Lung (tissue), 12 donors: ENCODE data around the gene GNAS. TPM values are rescaled to one million over a fixed set of nuclear protein-coding genes. Genes with fewer than 3 reads are reported as not detected.

Experiments used
- ATAC-seq: fragments of 200-7000 bp; cut with Tn5 transposase; one replicate; pipeline ENCODE4 v1.9.1; 2020; ENCODE audit warnings: moderate number of reproducible peaks; ENCODE audit not compliant: insufficient read depth, low FRiP score
- DNase-seq, 3 donors: peaks; one replicate each; pipeline ENCODE4 v3.0.0-alpha.2; 2013 to 2017
- H3K27ac ChIP-seq, 2 donors: one replicate each; pipeline ENCODE4 v1.5.1; 2013; ENCODE audit warnings: mild to moderate bottlenecking in 2 of 2, moderate library complexity in 2 of 2, control low read depth in 1 of 2, inconsistent platforms in 1 of 2, low read depth in 1 of 2, low read length in 1 of 2
- H3K27me3 ChIP-seq, 3 donors: one replicate each; pipeline ENCODE4 v1.5.1; 2013; ENCODE audit warnings: low read length in 2 of 3; ENCODE audit not compliant: control insufficient read depth in 3 of 3, insufficient read depth in 3 of 3
- H3K36me3 ChIP-seq, 4 donors: one replicate each; pipeline ENCODE4 v1.5.1; 2013; ENCODE audit warnings: low read length in 4 of 4, mild to moderate bottlenecking in 1 of 4, moderate library complexity in 1 of 4; ENCODE audit not compliant: control insufficient read depth in 4 of 4, insufficient read depth in 4 of 4
- H3K4me1 ChIP-seq, 5 donors: one replicate each; pipeline ENCODE4 v1.5.1; 2013; ENCODE audit warnings: low read length in 5 of 5, mild to moderate bottlenecking in 2 of 5, moderate library complexity in 1 of 5; ENCODE audit not compliant: control insufficient read depth in 5 of 5, insufficient read depth in 5 of 5
- H3K4me3 ChIP-seq: one replicate; pipeline ENCODE4 v1.5.1; 2013; ENCODE audit warnings: mild to moderate bottlenecking, control low read depth, moderate library complexity
- H3K9ac ChIP-seq, 2 donors: one replicate each; pipeline ENCODE4 v1.5.1; 2013; ENCODE audit warnings: low read length in 2 of 2, control low read depth in 1 of 2; ENCODE audit not compliant: insufficient read depth in 1 of 2
- H3K9me3 ChIP-seq, 4 donors: one replicate each; pipeline ENCODE4 v1.5.1; 2013; ENCODE audit warnings: low read length in 3 of 4, mild to moderate bottlenecking in 1 of 4, moderate library complexity in 1 of 4; ENCODE audit not compliant: control insufficient read depth in 4 of 4, insufficient read depth in 3 of 4
- WGBS, 2 donors: extraction: QIAGEN DNeasy Blood & Tissue Kit; methylation state at CpG; one replicate each; pipeline ENCODE4 v1.1.7; 2013; 5-methylcytosine and 5-hydroxymethylcytosine counted together
- polyA plus RNA-seq, 2 donors: library from polyadenylated mRNA; stranded (reverse); fragments of 200-250 nt; gene quantifications; one replicate each; pipeline ENCODE4 v1.2.1, GENCODE V29; 2013
- total RNA-seq, 2 donors: library from RNA; depleted of rRNA in 1 of 2; stranded (reverse); fragments of >200 nt in 1 of 2; gene quantifications; one replicate each; pipeline ENCODE4 v1.2.1, GENCODE V29; 2014 to 2021
- TF ChIP-seq, protein P1 (sequence below): IDR thresholded peaks from 2 replicates; pipeline ENCODE4 v1.5.1; 2012; ENCODE audit warnings: mild to moderate bottlenecking; ENCODE audit errors: control extremely low read depth, extremely low read depth
- donor health status: control.
- donor health status: control.
- donor health status: Bipolar disorder and iron deficiency.
- donor health status: healthy.
- donor health status: DM: yes; HTN: yes; CAD: no.

GNAS gene
- total and polyA plus RNA-seq, 4 donors = 638 to 1,238 (median 887) TPM

DNA sequence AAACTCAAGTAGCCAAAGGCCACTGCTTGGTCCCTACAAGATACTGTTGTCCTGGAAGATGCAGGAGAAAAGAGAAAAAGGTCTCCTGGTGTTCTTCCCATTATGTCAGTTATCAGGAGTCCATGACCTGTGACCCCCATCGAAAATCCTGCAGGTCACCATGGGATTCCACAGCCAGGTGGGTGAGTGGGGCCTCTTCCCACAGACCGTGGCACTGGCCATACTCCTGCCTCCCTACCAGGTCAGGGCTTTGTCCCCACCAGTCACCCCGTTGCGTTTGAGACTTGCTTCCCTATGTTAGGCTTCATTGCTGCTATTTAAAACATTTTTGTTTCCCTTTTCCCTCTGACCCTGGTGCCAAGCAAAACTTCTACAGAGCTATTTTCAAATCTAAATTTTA, 60.6 kb downstream of the GNAS start:
- DNase-seq (no peak), ATAC-seq (no peak)
- WGBS, 2 donors = 88 to 92% methylated on average over 4 of the region's 4 CpGs
- TF ChIP-seq, protein P1, sequence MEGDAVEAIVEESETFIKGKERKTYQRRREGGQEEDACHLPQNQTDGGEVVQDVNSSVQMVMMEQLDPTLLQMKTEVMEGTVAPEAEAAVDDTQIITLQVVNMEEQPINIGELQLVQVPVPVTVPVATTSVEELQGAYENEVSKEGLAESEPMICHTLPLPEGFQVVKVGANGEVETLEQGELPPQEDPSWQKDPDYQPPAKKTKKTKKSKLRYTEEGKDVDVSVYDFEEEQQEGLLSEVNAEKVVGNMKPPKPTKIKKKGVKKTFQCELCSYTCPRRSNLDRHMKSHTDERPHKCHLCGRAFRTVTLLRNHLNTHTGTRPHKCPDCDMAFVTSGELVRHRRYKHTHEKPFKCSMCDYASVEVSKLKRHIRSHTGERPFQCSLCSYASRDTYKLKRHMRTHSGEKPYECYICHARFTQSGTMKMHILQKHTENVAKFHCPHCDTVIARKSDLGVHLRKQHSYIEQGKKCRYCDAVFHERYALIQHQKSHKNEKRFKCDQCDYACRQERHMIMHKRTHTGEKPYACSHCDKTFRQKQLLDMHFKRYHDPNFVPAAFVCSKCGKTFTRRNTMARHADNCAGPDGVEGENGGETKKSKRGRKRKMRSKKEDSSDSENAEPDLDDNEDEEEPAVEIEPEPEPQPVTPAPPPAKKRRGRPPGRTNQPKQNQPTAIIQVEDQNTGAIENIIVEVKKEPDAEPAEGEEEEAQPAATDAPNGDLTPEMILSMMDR = no peak
- Histone ChIP-seq H3K27ac (no peak overlapping the region), H3K4me3 (no peak overlapping the region), H3K9me3 (no peaks in the 10 kb centered on the region), H3K27me3 (no peaks in the 10 kb centered on the region), H3K36me3 (peaks cover 24 to 41% (median 32%) of the 10 kb centered on the region in 4 donors), H3K9ac (no peak overlapping the region), H3K4me1 (peaks cover 0 to 9% (median 3%) of the 10 kb centered on the region in 5 donors)

- Histone ChIP-seq H3K9me3 (peaks cover 0 to 2% (median 0%) of the 10 kb centered on the region in 4 donors), H3K9ac (no peak overlapping the region), H3K27ac (no peak overlapping the region), H3K27me3 (no peaks in the 10 kb centered on the region), H3K36me3 (no peaks in the 10 kb centered on the region), H3K4me1 (no peaks in the 10 kb centered on the region), H3K4me3 (no peak overlapping the region)
- TF ChIP-seq, protein P1 = no peak
- DNase-seq (no peak), ATAC-seq (no peak)
- 46 to 82% methylated on average over 6 of the region's 6 CpGs for WGBS, 2 donors
Observed at GRCh38 chr20:58918621-58919020, 66.1 kb downstream of the GNAS start.

GRCh38 chr20:58921564-58921963, 69.0 kb downstream of the GNAS start:
- Histone ChIP-seq H3K9ac (no peak overlapping the region), H3K27me3 (no peaks in the 10 kb centered on the region), H3K36me3 (no peaks in the 10 kb centered on the region), H3K4me1 (no peaks in the 10 kb centered on the region), H3K27ac (no peak overlapping the region), H3K4me3 (no peak overlapping the region), H3K9me3 (peaks cover 0 to 2% (median 0%) of the 10 kb centered on the region in 4 donors)
- TF ChIP-seq, protein P1 = no peak
- DNase-seq = peak in 1 of 3 donors; percentile 50
- WGBS, 2 donors = 70 to 81% methylated on average over 6 of the region's 6 CpGs
- ATAC-seq = no peak

DNA sequence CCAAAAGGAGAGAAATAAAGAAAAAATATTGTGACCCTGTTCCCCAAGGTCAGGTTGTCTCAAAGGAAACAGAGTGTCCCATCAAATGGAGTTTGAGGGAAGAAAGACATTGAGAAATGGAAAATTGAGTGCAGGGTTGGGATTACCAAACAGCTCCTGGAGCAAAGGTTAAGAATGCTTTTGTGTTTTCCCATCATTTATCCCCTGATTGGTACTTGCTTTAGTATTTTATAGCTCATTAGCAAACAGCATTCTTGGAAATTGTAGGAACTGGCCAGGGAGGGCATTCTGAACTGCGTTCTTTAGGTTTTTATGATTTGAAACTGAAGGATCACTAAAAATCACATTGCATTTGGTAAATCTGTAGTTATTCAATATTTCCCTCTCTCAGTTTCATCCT, 69.5 kb downstream of the GNAS start:
- 93 to 97% methylated on average over 1 of the region's 1 CpG for WGBS, 2 donors
- DNase-seq = no peak

More for the DNA sequence above, 69.5 kb downstream of the GNAS start:
- Histone ChIP-seq H3K27me3 (no peaks in the 10 kb centered on the region), H3K27ac (no peak overlapping the region), H3K4me1 (no peaks in the 10 kb centered on the region), H3K4me3 (no peak overlapping the region), H3K9ac (no peak overlapping the region), H3K36me3 (no peaks in the 10 kb centered on the region), H3K9me3 (peaks cover 0 to 2% (median 0%) of the 10 kb centered on the region in 4 donors)
- TF ChIP-seq, protein P1 = no peak
- ATAC-seq = no peak
